ENCODE results near the gene ATG4B. TPM values are rescaled to one million over a fixed set of nuclear protein-coding genes. Genes with fewer than 3 reads are reported as not detected.

The ATG4B gene
- total RNA-seq, 1 experiment from 2014 or later = 70.9 TPM

DNA sequence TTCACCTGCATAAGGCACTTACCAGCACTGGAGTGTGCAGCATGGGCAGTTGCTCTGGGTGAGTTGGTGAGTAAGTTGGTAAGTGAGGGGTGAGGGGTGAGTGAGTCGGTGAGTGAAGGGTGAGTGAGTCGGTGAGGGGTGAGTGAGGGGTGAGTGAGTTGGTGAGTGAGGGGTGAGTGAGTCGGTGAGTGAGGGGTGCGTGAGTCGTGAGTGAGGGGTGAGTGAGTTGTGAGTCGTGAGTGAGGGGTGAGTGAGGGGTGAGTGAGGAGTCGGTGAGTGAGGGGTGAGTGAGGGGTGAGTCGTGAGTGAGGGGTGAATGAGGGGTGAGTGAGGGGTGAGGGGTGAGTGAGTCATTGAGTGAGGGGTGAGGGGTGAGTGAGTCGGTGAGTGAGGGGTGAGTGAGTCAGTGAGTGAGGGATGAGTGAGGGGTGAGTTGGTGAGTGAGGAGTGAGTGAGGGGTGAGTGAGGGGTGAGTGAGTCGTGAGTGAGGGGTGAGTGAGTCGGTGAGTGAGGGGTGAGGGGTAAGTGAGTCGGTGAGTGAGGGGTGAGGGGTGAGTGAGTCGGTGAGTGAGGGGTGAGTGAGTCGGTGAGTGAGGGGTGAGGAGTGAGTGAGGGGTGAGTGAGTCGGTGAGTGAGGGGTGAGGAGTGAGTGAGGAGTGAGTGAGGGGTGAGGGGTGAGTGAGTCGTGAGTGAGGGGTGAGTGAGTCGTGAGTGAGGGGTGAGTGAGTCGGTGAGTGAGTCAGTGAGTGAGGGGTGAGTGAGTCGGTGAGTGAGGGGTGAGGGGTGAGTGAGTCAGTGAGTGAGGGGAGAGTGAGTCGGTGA lies 17.7 kb upstream of the ATG4B start:
- H3K9me3 Mint-ChIP-seq (ENCODE audit: unreplicated experiment) = no peaks in the 10 kb centered on the region
- peak overlapping the region; percentile 57 for H3K27ac Mint-ChIP-seq (ENCODE audit: low read depth, unreplicated experiment)
- H3K36me3 Mint-ChIP-seq (ENCODE audit: insufficient read depth, unreplicated experiment) = peaks cover 67% of the 10 kb centered on the region
- H3K4me3 Mint-ChIP-seq (ENCODE audit: unreplicated experiment) = no peak overlapping the region
- intact Hi-C loops (cut with micrococcal nuclease) = no loop called here
- H3K27me3 Mint-ChIP-seq (ENCODE audit: insufficient read depth, unreplicated experiment) = no peaks in the 10 kb centered on the region
- TF ChIP-seq, protein P1, sequence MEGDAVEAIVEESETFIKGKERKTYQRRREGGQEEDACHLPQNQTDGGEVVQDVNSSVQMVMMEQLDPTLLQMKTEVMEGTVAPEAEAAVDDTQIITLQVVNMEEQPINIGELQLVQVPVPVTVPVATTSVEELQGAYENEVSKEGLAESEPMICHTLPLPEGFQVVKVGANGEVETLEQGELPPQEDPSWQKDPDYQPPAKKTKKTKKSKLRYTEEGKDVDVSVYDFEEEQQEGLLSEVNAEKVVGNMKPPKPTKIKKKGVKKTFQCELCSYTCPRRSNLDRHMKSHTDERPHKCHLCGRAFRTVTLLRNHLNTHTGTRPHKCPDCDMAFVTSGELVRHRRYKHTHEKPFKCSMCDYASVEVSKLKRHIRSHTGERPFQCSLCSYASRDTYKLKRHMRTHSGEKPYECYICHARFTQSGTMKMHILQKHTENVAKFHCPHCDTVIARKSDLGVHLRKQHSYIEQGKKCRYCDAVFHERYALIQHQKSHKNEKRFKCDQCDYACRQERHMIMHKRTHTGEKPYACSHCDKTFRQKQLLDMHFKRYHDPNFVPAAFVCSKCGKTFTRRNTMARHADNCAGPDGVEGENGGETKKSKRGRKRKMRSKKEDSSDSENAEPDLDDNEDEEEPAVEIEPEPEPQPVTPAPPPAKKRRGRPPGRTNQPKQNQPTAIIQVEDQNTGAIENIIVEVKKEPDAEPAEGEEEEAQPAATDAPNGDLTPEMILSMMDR (IDR thresholded peaks at IDR 0.05; ENCODE audit: unreplicated experiment) = no peak
- peaks cover 9% of the 10 kb centered on the region for H3K4me1 Mint-ChIP-seq (ENCODE audit: insufficient read depth, unreplicated experiment)
- DNase-seq (ENCODE audit: unreplicated experiment) = no peak
- no TSS peak for BruUV-seq (replicated peaks)
- ChIA-PET POLR2A (no interaction called here), CTCF (no interaction called here)

DNA sequence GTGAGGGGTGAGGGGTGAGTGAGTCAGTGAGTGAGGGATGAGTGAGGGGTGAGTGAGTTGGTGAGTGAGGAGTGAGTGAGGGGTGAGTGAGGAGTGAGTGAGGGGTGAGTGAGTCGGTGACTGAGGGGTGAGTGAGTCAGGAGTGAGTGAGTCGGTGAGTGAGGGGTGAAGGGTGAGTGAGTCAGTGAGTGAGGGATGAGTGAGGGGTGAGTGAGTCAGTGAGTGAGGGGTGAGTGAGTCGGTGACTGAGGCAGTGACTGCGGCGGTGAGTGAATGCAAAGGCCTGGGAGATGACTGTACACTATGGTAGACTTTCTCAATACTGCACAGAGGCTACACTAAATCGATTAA lies 17.1 kb upstream of the ATG4B start:
- Mint-ChIP-seq H3K27me3 (ENCODE audit: insufficient read depth, unreplicated experiment) (no peaks in the 10 kb centered on the region), H3K36me3 (ENCODE audit: insufficient read depth, unreplicated experiment) (peaks cover 72% of the 10 kb centered on the region), H3K4me1 (ENCODE audit: insufficient read depth, unreplicated experiment) (peaks cover 9% of the 10 kb centered on the region), H3K4me3 (ENCODE audit: unreplicated experiment) (no peak overlapping the region), H3K9me3 (ENCODE audit: unreplicated experiment) (no peaks in the 10 kb centered on the region), H3K27ac (ENCODE audit: low read depth, unreplicated experiment) (peak overlapping the region; percentile 37)
- ChIA-PET CTCF (no interaction called here), POLR2A (no interaction called here)
- DNase-seq (ENCODE audit: unreplicated experiment) = peak; percentile 64
- BruUV-seq (replicated peaks) = no TSS peak
- TF ChIP-seq, protein P1 (IDR thresholded peaks at IDR 0.05; ENCODE audit: unreplicated experiment) = no peak
- intact Hi-C loops (cut with micrococcal nuclease) = no loop called here

DNA sequence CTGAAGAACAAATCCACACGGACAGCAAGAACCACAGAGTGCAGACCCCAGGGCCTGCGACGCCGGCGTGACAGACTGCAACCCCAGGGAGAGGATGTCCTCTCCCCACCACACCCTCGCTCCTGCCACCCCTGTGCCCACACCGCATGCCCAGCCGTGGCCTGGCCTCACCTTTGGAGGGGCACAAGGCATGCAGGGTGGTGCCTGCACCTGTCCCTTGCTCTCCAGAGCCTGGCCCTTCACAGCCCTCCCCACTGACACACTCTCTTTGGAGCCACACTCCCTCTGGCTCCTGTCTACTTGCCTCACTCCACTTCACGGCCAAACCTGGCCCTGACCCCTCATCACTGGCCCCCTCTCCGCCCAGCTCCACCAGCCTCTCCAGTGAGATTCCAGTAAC lies 9.8 kb upstream of the ATG4B start:
- Mint-ChIP-seq H3K4me3 (ENCODE audit: unreplicated experiment) (no peak overlapping the region), H3K27me3 (ENCODE audit: insufficient read depth, unreplicated experiment) (no peaks in the 10 kb centered on the region), H3K4me1 (ENCODE audit: insufficient read depth, unreplicated experiment) (no peaks in the 10 kb centered on the region), H3K9me3 (ENCODE audit: unreplicated experiment) (no peaks in the 10 kb centered on the region), H3K27ac (ENCODE audit: low read depth, unreplicated experiment) (peak overlapping the region; percentile 70), H3K36me3 (ENCODE audit: insufficient read depth, unreplicated experiment) (peaks cover 79% of the 10 kb centered on the region)
- DNase-seq (ENCODE audit: unreplicated experiment) = no peak
- ChIA-PET CTCF (interaction anchor here (0.7 kb wide), 1 partner anchor 32 kb away, joined by 3 read pairs; no protein-coding TSS in a partner anchor), POLR2A (no interaction called here)
- BruUV-seq (replicated peaks) = no TSS peak
- TF ChIP-seq, protein P1 (IDR thresholded peaks at IDR 0.05; ENCODE audit: unreplicated experiment) = no peak
- intact Hi-C loops (cut with micrococcal nuclease) = no loop called here

DNA sequence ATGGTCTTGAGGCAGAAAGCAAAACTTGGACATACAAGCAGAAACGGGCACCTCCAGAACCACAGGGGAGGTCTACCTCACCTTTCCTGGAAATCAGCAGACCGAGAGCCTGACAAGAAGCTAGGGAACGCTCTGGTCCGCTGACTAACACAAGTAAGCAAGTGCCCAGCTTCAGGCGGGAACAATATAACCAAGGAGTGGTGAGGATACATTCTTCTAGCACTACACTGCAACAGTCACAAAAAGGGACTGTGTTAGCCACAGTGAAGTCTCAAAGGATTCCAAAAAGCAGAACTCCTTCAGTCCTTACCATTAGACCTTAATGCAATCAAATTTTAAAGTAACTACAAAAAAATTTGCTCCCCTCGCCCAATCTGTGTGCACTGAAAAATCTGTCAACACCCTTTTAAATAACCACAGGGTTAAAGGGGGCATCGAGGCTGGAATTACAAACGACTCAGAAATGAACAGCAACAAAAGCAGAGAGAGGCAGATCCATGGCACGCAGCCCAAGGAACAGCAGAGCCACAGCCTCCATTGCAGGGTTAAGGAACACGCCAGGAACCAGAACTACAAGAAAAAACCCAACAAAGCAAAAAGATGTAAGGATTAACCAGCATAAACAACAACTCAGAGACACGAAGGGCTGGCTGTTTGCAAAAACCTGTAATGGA lies 7.6 kb upstream of the ATG4B start:
- intact Hi-C loops (cut with micrococcal nuclease) = loop anchor here (10.0 kb wide), 1 partner anchor 275 kb away; the partner anchor contains the start of gene FARP2
- TF ChIP-seq, protein P1 (IDR thresholded peaks at IDR 0.05; ENCODE audit: unreplicated experiment) = no peak
- H3K9me3 Mint-ChIP-seq (ENCODE audit: unreplicated experiment) = no peaks in the 10 kb centered on the region
- BruUV-seq (replicated peaks) = no TSS peak
- ChIA-PET CTCF (interaction anchor here (0.6 to 0.7 kb wide), 2 partner anchors 26 to 1018 kb away, joined by 3 to 4 read pairs; no protein-coding TSS in a partner anchor), POLR2A (no interaction called here)
- no peak overlapping the region for H3K4me3 Mint-ChIP-seq (ENCODE audit: unreplicated experiment)
- peaks cover 69% of the 10 kb centered on the region for H3K36me3 Mint-ChIP-seq (ENCODE audit: insufficient read depth, unreplicated experiment)
- H3K27me3 Mint-ChIP-seq (ENCODE audit: insufficient read depth, unreplicated experiment) = no peaks in the 10 kb centered on the region
- H3K27ac Mint-ChIP-seq (ENCODE audit: low read depth, unreplicated experiment) = no peak overlapping the region
- H3K4me1 Mint-ChIP-seq (ENCODE audit: insufficient read depth, unreplicated experiment) = peaks cover under 1% of the 10 kb centered on the region
- no peak for DNase-seq (ENCODE audit: unreplicated experiment)

Measured in MCF 10A (cell line).